Trophoblast cell (in vitro differentiated cells and primary cell): ENCODE measurements around the gene GAL3ST2. TPM values are rescaled to one million over a fixed set of nuclear protein-coding genes. Genes with fewer than 3 reads are reported as not detected.

Experiments used
- DNase-seq, 2 donors: peaks; one replicate each; pipeline ENCODE4 v3.0.0-alpha.2; 2016
- H2AFZ ChIP-seq: 2 replicates; pipeline ENCODE4 v1.6.1; 2013; ENCODE audit warnings: low read length, moderate library complexity, mild to moderate bottlenecking; ENCODE audit not compliant: insufficient read depth, poor library complexity
- H2AK5ac ChIP-seq: 2 replicates; pipeline ENCODE4 v1.6.1; 2013; ENCODE audit warnings: mild to moderate bottlenecking, low read length
- H2BK120ac ChIP-seq: 2 replicates; pipeline ENCODE4 v1.6.1; 2013; ENCODE audit warnings: low read length, mild to moderate bottlenecking, moderate library complexity; ENCODE audit not compliant: insufficient read depth, poor library complexity
- H2BK12ac ChIP-seq: 2 replicates; pipeline ENCODE4 v1.6.1; 2013; ENCODE audit warnings: mild to moderate bottlenecking, low read length, moderate library complexity
- H2BK5ac ChIP-seq: 2 replicates; pipeline ENCODE4 v1.6.1; 2013; ENCODE audit warnings: low read length, low read depth, moderate library complexity, mild to moderate bottlenecking; ENCODE audit not compliant: poor library complexity
- H3K14ac ChIP-seq: 2 replicates; pipeline ENCODE4 v1.6.1; 2013; ENCODE audit warnings: mild to moderate bottlenecking, low read length
- H3K18ac ChIP-seq: 2 replicates; pipeline ENCODE4 v1.6.1; 2013; ENCODE audit warnings: mild to moderate bottlenecking, low read length
- H3K23ac ChIP-seq: 2 replicates; pipeline ENCODE4 v1.6.1; 2013; ENCODE audit warnings: low read length
- H3K27ac ChIP-seq: 2 replicates; pipeline ENCODE4 v1.5.1; 2013; ENCODE audit warnings: low read depth, mild to moderate bottlenecking, inconsistent platforms, low read length, moderate library complexity
- H3K27me3 ChIP-seq: 2 replicates; pipeline ENCODE4 v1.6.1; 2013; ENCODE audit warnings: inconsistent platforms, mild to moderate bottlenecking, low read length, moderate library complexity; ENCODE audit not compliant: insufficient read depth
- H3K36me3 ChIP-seq, 2 experiments: 1 replicate in 1 of 2; 2 replicates in 1 of 2; pipeline ENCODE4 v1.6.1; 2013; ENCODE audit warnings: low read length in 2 of 2, mild to moderate bottlenecking in 2 of 2, moderate library complexity in 1 of 2; ENCODE audit not compliant: insufficient read depth in 2 of 2, control insufficient read depth in 1 of 2
- H3K4ac ChIP-seq: 2 replicates; pipeline ENCODE4 v1.6.1; 2013; ENCODE audit warnings: low read depth, mild to moderate bottlenecking, low read length, moderate library complexity
- H3K4me1 ChIP-seq, 2 experiments: 1 replicate in 1 of 2; 2 replicates in 1 of 2; pipeline ENCODE4 v1.6.1; 2013; ENCODE audit warnings: low read length in 2 of 2, mild to moderate bottlenecking in 2 of 2, moderate library complexity in 1 of 2; ENCODE audit not compliant: insufficient read depth in 2 of 2, control insufficient read depth in 1 of 2
- H3K4me2 ChIP-seq: 2 replicates; pipeline ENCODE4 v1.6.1; 2013; ENCODE audit warnings: inconsistent platforms, mild to moderate bottlenecking, low read length, moderate library complexity
- H3K4me3 ChIP-seq: 2 replicates; pipeline ENCODE4 v1.5.1; 2013; ENCODE audit warnings: mild to moderate bottlenecking, low read depth, low read length, inconsistent platforms
- H3K79me1 ChIP-seq: one replicate; pipeline ENCODE4 v1.6.1; 2013; ENCODE audit warnings: low read length
- H3K79me2 ChIP-seq: 2 replicates; pipeline ENCODE4 v1.6.1; 2013; ENCODE audit warnings: low read length, mild to moderate bottlenecking; ENCODE audit not compliant: control insufficient read depth, insufficient read depth, poor library complexity
- H3K9ac ChIP-seq: 2 replicates; pipeline ENCODE4 v1.6.1; 2013; ENCODE audit warnings: mild to moderate bottlenecking, low read length
- H3K9me3 ChIP-seq: 2 replicates; pipeline ENCODE4 v1.6.1; 2013; ENCODE audit warnings: low read depth, mild to moderate bottlenecking, control low read depth, inconsistent platforms, low read length; ENCODE audit not compliant: insufficient read depth
- H4K12ac ChIP-seq: 2 replicates; pipeline ENCODE4 v1.6.1; 2013; ENCODE audit warnings: low read depth, mild to moderate bottlenecking, low read length, moderate library complexity
- H4K8ac ChIP-seq: 2 replicates; pipeline ENCODE4 v1.6.1; 2013; ENCODE audit warnings: low read depth, mild to moderate bottlenecking, low read length, moderate library complexity
- H4K91ac ChIP-seq: one replicate; pipeline ENCODE4 v1.6.1; 2013; ENCODE audit warnings: low read depth, mild to moderate bottlenecking, low read length, moderate library complexity
- WGBS: extraction: QIAGEN DNeasy Blood & Tissue Kit; methylation state at CpG from one replicate; pipeline ENCODE4 v1.1.7; 2013; ENCODE audit warnings: missing lambda C conversion rate; ENCODE audit not compliant: insufficient read length, insufficient coverage; ENCODE audit errors: extremely low coverage; 5-methylcytosine and 5-hydroxymethylcytosine counted together
- polyA plus RNA-seq: library from polyadenylated mRNA; stranded (reverse); fragments of 200-250 nt; gene quantifications from 2 replicates; pipeline ENCODE4 v1.2.3, GENCODE V29; 2013

Gene GAL3ST2
- polyA plus RNA-seq: 0.19 and 0.24 TPM in 2 replicates

GRCh38 chr2:241776336-241777169 is at the start of gene GAL3ST2:
GAL3ST2 (plus strand) TSS chr2:241776822; CDS start chr2:241776956, 134 bp downstream.
- Histone ChIP-seq H3K9ac (no peak within 1 kb of the TSS), H2BK12ac (no peak within 1 kb of the TSS), H3K14ac (no peak within 1 kb of the TSS), H3K36me3 (no peaks in the 10 kb centered on the region), H3K79me2 (peaks cover 2% of the 10 kb centered on the region), H3K27me3 (no peaks in the 10 kb centered on the region), H2AFZ (no peak within 1 kb of the TSS), H3K4me2 (no peak within 1 kb of the TSS), H4K12ac (no peak within 1 kb of the TSS), H2AK5ac (no peak within 1 kb of the TSS), H3K4me3 (no peak within 1 kb of the TSS), H2BK120ac (no peak within 1 kb of the TSS), H2BK5ac (no peak within 1 kb of the TSS), H3K27ac (no peak within 1 kb of the TSS), H4K91ac (no peak within 1 kb of the TSS), H3K23ac (no peak within 1 kb of the TSS), H3K4me1 (no peaks in the 10 kb centered on the region), H3K79me1 (no peaks in the 10 kb centered on the region), H3K9me3 (no peaks in the 10 kb centered on the region), H3K4ac (no peak within 1 kb of the TSS), H3K18ac (no peak within 1 kb of the TSS), H4K8ac (no peak within 1 kb of the TSS)
- DNase-seq: no peak
- no CpG with 5 or more reads among the region's 27 CpGs for WGBS

DNA sequence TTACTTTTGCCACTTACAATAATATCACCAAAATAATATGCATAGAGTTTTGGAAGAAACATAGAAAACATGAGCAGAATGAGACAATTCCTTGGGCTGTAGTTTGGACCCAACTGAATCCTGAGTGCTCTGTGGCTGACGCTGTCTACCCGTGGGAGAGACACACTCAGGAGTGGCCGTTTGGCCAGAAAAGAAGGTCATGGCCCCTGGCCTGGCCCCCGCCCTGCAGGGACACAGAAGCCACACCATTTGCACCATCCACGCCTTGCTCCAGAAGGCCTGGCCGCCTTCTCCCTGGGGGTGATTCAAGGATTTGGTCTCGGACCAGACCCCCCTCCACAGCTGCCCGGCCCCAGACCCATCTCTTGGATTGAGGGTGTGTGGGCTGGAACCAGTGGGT is 48.6 kb upstream of the GAL3ST2 start:
- H3K27ac ChIP-seq: no peak overlapping the region
- no peak overlapping the region for H4K12ac ChIP-seq
- H2BK120ac ChIP-seq: no peak overlapping the region
- H2BK5ac ChIP-seq: no peak overlapping the region
- H3K79me2 ChIP-seq: no peaks in the 10 kb centered on the region
- no peak overlapping the region for H3K9ac ChIP-seq
- H3K4me1 ChIP-seq: peaks cover 0 to 2% of the 10 kb centered on the region in 2 experiments
- H2AFZ ChIP-seq: no peak overlapping the region
- H3K4me2 ChIP-seq: no peak overlapping the region
- no peak overlapping the region for H4K8ac ChIP-seq
- H3K18ac ChIP-seq: no peak overlapping the region
- no peak overlapping the region for H3K23ac ChIP-seq
- no peaks in the 10 kb centered on the region for H3K79me1 ChIP-seq
- no peak for DNase-seq
- H2BK12ac ChIP-seq: no peak overlapping the region
- H3K14ac ChIP-seq: no peak overlapping the region
- no peaks in the 10 kb centered on the region for H3K27me3 ChIP-seq
- H2AK5ac ChIP-seq: no peak overlapping the region
- H3K36me3 ChIP-seq: peaks cover 15 to 17% of the 10 kb centered on the region in 2 experiments
- H3K4ac ChIP-seq: no peak overlapping the region
- WGBS: no CpG with 5 or more reads among the region's 8 CpGs
- peaks cover 7% of the 10 kb centered on the region for H3K9me3 ChIP-seq
- no peak overlapping the region for H4K91ac ChIP-seq
- H3K4me3 ChIP-seq: no peak overlapping the region

- H3K9ac ChIP-seq: no peak overlapping the region
- H2BK12ac ChIP-seq: no peak overlapping the region
- H2BK5ac ChIP-seq: no peak overlapping the region
- H2AK5ac ChIP-seq: no peak overlapping the region
- peaks cover 2 to 6% of the 10 kb centered on the region in 2 experiments for H3K4me1 ChIP-seq
- H2AFZ ChIP-seq: no peak overlapping the region
- H4K8ac ChIP-seq: no peak overlapping the region
- no peak overlapping the region for H3K14ac ChIP-seq
- H3K27me3 ChIP-seq: no peaks in the 10 kb centered on the region
- no peak overlapping the region for H3K27ac ChIP-seq
- peaks cover 7% of the 10 kb centered on the region for H3K9me3 ChIP-seq
- no peak overlapping the region for H2BK120ac ChIP-seq
- H3K79me1 ChIP-seq: no peaks in the 10 kb centered on the region
- H4K91ac ChIP-seq: no peak overlapping the region
- no peak for DNase-seq
- no CpG with 5 or more reads among the region's 19 CpGs for WGBS
- H3K36me3 ChIP-seq: peaks cover 10 to 11% of the 10 kb centered on the region in 2 experiments
- no peak overlapping the region for H3K18ac ChIP-seq
- H3K4ac ChIP-seq: no peak overlapping the region
- H3K4me3 ChIP-seq: no peak overlapping the region
- H3K79me2 ChIP-seq: no peaks in the 10 kb centered on the region
- H3K23ac ChIP-seq: no peak overlapping the region
- no peak overlapping the region for H4K12ac ChIP-seq
- H3K4me2 ChIP-seq: no peak overlapping the region
These were observed 48.0 kb upstream of the GAL3ST2 start for GRCh38 chr2:241728627-241729026.

- H3K4ac ChIP-seq: no peak overlapping the region
- H4K8ac ChIP-seq: no peak overlapping the region
- no peak overlapping the region for H2AK5ac ChIP-seq
- H3K4me2 ChIP-seq: no peak overlapping the region
- no CpG with 5 or more reads among the region's 6 CpGs for WGBS
- no peak overlapping the region for H3K9ac ChIP-seq
- no peak overlapping the region for H4K91ac ChIP-seq
- H2AFZ ChIP-seq: no peak overlapping the region
- peaks cover 7 to 10% of the 10 kb centered on the region in 2 experiments for H3K4me1 ChIP-seq
- peaks cover 4% of the 10 kb centered on the region for H3K9me3 ChIP-seq
- H3K4me3 ChIP-seq: no peak overlapping the region
- H3K23ac ChIP-seq: no peak overlapping the region
- H3K79me1 ChIP-seq: peaks cover 7% of the 10 kb centered on the region
- H4K12ac ChIP-seq: no peak overlapping the region
- peaks cover 2 to 8% of the 10 kb centered on the region in 2 experiments for H3K36me3 ChIP-seq
- H2BK12ac ChIP-seq: no peak overlapping the region
- H3K14ac ChIP-seq: no peak overlapping the region
- H3K18ac ChIP-seq: no peak overlapping the region
- no peak for DNase-seq
- H3K79me2 ChIP-seq: peaks cover 4% of the 10 kb centered on the region
- no peak overlapping the region for H3K27ac ChIP-seq
- H2BK120ac ChIP-seq: no peak overlapping the region
- H2BK5ac ChIP-seq: no peak overlapping the region
- no peaks in the 10 kb centered on the region for H3K27me3 ChIP-seq
These were observed 46.8 kb upstream of the GAL3ST2 start for GRCh38 chr2:241729868-241730267.
